Colonic mucosa (tissue), 4 donors: ENCODE measurements around the gene DEPDC5. TPM values are rescaled to one million over a fixed set of nuclear protein-coding genes. Genes with fewer than 3 reads are reported as not detected.

Source experiments
- DNase-seq: peaks from one replicate; pipeline ENCODE4 v3.0.0-alpha.2; 2020
- H3K27ac ChIP-seq: fragments of 200-600 bp; one replicate; pipeline ENCODE4 v1.8.0; 2021
- H3K27me3 ChIP-seq: fragments of 200-600 bp; one replicate; pipeline ENCODE4 v1.8.0; 2021
- H3K36me3 ChIP-seq: fragments of 200-600 bp; one replicate; pipeline ENCODE4 v1.8.0; 2021
- H3K4me1 ChIP-seq: fragments of 200-600 bp; one replicate; pipeline ENCODE4 v1.8.0; 2021; ENCODE audit warnings: mild to moderate bottlenecking
- H3K4me3 ChIP-seq: fragments of 200-600 bp; one replicate; pipeline ENCODE4 v1.8.0; 2021
- H3K9ac ChIP-seq, 2 donors: one replicate each; pipeline ENCODE4 v1.7.0; 2013; ENCODE audit warnings: control low read depth in 2 of 2, low read depth in 2 of 2, low read length in 2 of 2
- H3K9me3 ChIP-seq: fragments of 200-600 bp; one replicate; pipeline ENCODE4 v1.8.0; 2021
- intact Hi-C: fragments of 100-400 bp; cut with DNase I; formaldehyde crosslinking; loops from one replicate; pipeline ENCODE4 v1.14.1; 2022
- total RNA-seq, 2 donors: library from RNA; stranded (reverse); fragmentation: NEBNext Ultra II Directional in 1 of 2; extraction: Animal tissue kit (Norgen Biotek cat#: 25700) in 1 of 2; gene quantifications; one replicate each; pipeline ENCODE4 v1.2.1, GENCODE V29; 2021
- TF ChIP-seq, protein P1 (sequence below): fragments of 200-600 bp; IDR thresholded peaks from one replicate; pipeline ENCODE4 v1.8.0; 2022; ENCODE audit warnings: antibody characterized with exemption, mild to moderate bottlenecking
- donor health status: healthy.
- donor health status: DM: no; HTN: no; CAD: no.
- donor health status: DM: no; HTN: no; CAD: no.

DEPDC5 gene
- total RNA-seq, 2 donors from 2014 or later, result 24.6 to 52.7 TPM

DNA sequence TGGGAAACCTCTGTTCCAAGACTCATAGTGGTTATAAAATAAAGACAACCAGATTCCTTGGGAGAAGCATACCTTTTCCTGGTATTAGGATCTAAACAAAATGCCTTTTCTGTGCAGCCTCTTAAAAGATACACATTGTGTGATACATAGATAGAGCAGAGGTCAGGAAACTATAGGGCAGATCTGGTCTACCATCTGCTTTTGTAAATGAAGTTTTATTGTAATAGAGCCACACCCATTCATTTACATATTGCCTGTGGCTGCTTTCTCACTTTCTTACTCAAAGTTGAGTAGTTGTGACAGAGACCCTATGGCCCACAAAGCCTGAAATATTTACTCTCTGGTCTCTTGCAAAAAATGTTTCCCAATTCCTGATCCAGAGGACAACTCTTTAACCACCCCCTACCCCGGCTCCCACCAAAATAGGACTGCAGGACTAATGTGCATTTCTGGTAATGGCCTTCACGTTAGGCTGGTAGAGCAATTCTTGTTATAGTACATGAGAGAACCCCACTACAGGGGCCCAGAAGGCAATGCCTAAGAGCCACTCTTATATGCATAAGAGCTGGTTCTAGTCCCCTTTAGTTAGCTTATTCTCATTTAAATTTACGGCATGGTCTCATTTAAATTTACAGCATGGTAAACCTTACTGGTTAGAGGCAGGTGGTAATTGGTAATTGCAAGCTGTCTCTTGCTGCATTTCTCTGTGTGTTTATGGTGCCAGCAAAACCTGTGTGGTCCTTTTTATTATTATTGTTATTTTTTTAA is 113.8 kb downstream of the DEPDC5 start:
- H3K4me3 ChIP-seq, result no peak overlapping the region
- H3K9me3 ChIP-seq, result no peaks in the 10 kb centered on the region
- intact Hi-C loops, result no loop called here
- no peaks in the 10 kb centered on the region for H3K27me3 ChIP-seq
- no peaks in the 10 kb centered on the region for H3K4me1 ChIP-seq
- DNase-seq, result no peak
- TF ChIP-seq, protein P1, sequence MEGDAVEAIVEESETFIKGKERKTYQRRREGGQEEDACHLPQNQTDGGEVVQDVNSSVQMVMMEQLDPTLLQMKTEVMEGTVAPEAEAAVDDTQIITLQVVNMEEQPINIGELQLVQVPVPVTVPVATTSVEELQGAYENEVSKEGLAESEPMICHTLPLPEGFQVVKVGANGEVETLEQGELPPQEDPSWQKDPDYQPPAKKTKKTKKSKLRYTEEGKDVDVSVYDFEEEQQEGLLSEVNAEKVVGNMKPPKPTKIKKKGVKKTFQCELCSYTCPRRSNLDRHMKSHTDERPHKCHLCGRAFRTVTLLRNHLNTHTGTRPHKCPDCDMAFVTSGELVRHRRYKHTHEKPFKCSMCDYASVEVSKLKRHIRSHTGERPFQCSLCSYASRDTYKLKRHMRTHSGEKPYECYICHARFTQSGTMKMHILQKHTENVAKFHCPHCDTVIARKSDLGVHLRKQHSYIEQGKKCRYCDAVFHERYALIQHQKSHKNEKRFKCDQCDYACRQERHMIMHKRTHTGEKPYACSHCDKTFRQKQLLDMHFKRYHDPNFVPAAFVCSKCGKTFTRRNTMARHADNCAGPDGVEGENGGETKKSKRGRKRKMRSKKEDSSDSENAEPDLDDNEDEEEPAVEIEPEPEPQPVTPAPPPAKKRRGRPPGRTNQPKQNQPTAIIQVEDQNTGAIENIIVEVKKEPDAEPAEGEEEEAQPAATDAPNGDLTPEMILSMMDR, result no peak
- H3K9ac ChIP-seq, result no peak overlapping the region
- no peak overlapping the region for H3K27ac ChIP-seq
- no peaks in the 10 kb centered on the region for H3K36me3 ChIP-seq

DNA sequence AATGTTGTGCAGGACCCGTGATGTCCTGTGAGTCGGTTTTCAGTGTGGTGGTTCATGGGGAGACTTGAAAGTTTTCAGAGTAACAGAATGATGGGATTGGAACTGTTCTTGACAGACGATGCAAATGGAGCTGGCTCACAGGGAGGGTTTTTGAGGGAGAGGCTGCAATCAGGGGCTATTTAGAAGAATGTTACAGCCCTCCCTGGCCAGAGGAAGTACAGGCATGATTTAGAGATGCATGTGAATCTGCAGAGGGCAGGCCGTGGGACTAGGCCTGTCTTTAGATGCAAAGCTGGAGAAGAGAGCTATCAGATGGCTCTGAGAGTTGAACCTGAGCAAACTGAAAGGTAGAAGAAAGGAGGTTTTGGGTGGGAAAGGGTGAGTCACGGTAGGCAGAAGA is 115.9 kb downstream of the DEPDC5 start:
- DNase-seq, result no peak
- Histone ChIP-seq H3K4me1 (no peaks in the 10 kb centered on the region), H3K27ac (no peak overlapping the region), H3K4me3 (no peak overlapping the region), H3K27me3 (no peaks in the 10 kb centered on the region), H3K9me3 (no peaks in the 10 kb centered on the region), H3K36me3 (no peaks in the 10 kb centered on the region), H3K9ac (no peak overlapping the region)
- intact Hi-C loops, result no loop called here
- TF ChIP-seq, protein P1, result no peak

DNA sequence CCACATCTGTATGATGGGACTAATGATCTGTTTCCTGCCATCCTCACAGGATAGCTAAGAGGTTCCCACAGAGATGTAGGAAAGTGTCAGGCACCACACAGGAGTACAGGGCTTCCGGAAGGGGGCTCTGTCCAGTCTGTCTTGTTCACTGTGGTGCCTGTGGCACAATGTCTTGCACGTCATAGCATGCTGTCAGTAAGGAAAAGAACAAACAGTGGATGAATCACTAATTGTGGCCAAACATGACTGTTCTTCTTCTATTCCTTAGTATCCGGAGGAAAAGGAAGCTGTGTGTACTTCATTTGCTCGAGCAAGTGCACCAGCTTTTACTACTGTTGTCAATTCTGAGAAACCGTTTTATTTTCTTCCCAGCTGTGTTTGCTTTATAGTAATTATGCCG is 117.1 kb downstream of the DEPDC5 start:
- H3K4me1 ChIP-seq, result no peaks in the 10 kb centered on the region
- DNase-seq, result no peak
- no peaks in the 10 kb centered on the region for H3K36me3 ChIP-seq
- H3K4me3 ChIP-seq, result no peak overlapping the region
- H3K27me3 ChIP-seq, result no peaks in the 10 kb centered on the region
- H3K9ac ChIP-seq, result no peak overlapping the region
- H3K27ac ChIP-seq, result peak overlapping the region; percentile 42
- intact Hi-C loops, result no loop called here
- TF ChIP-seq, protein P1, result no peak
- H3K9me3 ChIP-seq, result no peaks in the 10 kb centered on the region

DNA sequence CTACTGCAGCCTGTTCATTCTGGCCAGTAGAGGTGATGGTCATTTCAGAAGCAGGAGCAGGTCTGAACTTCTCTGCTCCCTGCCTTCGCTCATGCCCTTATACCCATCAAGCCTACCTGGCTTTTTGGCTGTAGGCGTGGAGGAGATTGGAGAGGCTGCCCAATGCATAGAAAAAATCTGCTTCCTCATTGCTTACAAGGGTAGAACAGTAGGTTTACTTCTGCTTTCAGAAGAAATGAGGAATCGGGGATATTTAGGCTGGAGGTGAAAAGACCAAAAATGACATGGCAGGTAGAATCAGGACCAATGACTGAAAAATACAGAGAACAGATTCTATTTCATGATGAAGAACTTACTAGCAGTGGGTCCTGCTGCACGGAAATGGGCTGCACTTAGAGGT is 117.7 kb downstream of the DEPDC5 start:
- Histone ChIP-seq H3K27ac (peak overlapping the region; percentile 42), H3K27me3 (no peaks in the 10 kb centered on the region), H3K9ac (no peak overlapping the region), H3K36me3 (no peaks in the 10 kb centered on the region), H3K9me3 (no peaks in the 10 kb centered on the region), H3K4me3 (no peak overlapping the region), H3K4me1 (no peaks in the 10 kb centered on the region)
- intact Hi-C loops, result no loop called here
- TF ChIP-seq, protein P1, result no peak
- DNase-seq, result no peak

DNA sequence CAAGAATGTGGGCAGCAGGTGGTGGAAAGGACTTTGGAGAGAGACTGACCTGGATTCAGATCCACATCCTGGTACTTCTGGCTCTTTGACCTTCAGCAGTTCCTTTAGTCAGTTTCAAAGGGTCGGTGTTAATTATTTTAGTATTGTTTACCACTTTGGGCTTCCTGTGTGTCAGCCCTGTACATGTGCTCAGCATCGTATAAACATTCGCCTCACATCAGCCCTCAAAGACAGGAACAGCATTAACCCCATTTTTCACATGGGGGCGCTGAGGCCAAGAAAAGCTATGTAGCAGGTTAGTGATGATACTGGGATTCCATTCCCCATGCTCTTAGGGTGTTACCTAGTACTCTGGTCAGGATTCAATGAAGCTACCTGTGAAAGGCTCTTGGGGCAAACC is 118.4 kb downstream of the DEPDC5 start:
- Histone ChIP-seq H3K4me1 (no peaks in the 10 kb centered on the region), H3K9me3 (no peaks in the 10 kb centered on the region), H3K27ac (no peak overlapping the region), H3K4me3 (no peak overlapping the region), H3K9ac (no peak overlapping the region), H3K27me3 (no peaks in the 10 kb centered on the region), H3K36me3 (no peaks in the 10 kb centered on the region)
- DNase-seq, result no peak
- intact Hi-C loops, result no loop called here
- TF ChIP-seq, protein P1, result no peak
